ENCODE measurements around the gene CACNA1G.

The CACNA1G gene

GRCh38 chr17:50590946-50591737, 30.6 kb downstream of the CACNA1G start:
- no peak for DNase-seq

GRCh38 chr17:50593321-50593720, 32.8 kb downstream of the CACNA1G start:
- no peak for DNase-seq

GRCh38 chr17:50594128-50594823, 33.8 kb downstream of the CACNA1G start:
- no peak for DNase-seq

GRCh38 chr17:50594892-50595291, 34.4 kb downstream of the CACNA1G start:
- DNase-seq: no peak

GRCh38 chr17:50596191-50597037, 35.9 kb downstream of the CACNA1G start:
- DNase-seq: no peak

GRCh38 chr17:50598487-50598886, 38.0 kb downstream of the CACNA1G start:
- no peak for DNase-seq

GRCh38 chr17:50599606-50600005, 39.1 kb downstream of the CACNA1G start:
- no peak for DNase-seq

GRCh38 chr17:50601823-50602375, 41.4 kb downstream of the CACNA1G start:
- no peak for DNase-seq

- no peak for DNase-seq
Measured at GRCh38 chr17:50602836-50603235, 42.3 kb downstream of the CACNA1G start.

GRCh38 chr17:50603340-50603739, 42.8 kb downstream of the CACNA1G start:
- DNase-seq: no peak

GRCh38 chr17:50604513-50604912, 44.0 kb downstream of the CACNA1G start:
- DNase-seq: no peak

GRCh38 chr17:50605429-50605828, 44.9 kb downstream of the CACNA1G start:
- DNase-seq: no peak

GRCh38 chr17:50607522-50608175, 47.1 kb downstream of the CACNA1G start:
- no peak for DNase-seq

GRCh38 chr17:50608700-50609379, 48.3 kb downstream of the CACNA1G start:
- no peak for DNase-seq

- no peak for DNase-seq
Measured at GRCh38 chr17:50609380-50610074, 49.0 kb downstream of the CACNA1G start.

- no peak for DNase-seq
Measured at GRCh38 chr17:50611634-50612033, 51.1 kb downstream of the CACNA1G start.

- DNase-seq: no peak
Measured at GRCh38 chr17:50612281-50612680, 51.8 kb downstream of the CACNA1G start.

- no peak for DNase-seq
Measured at GRCh38 chr17:50613007-50613992, 52.8 kb downstream of the CACNA1G start.

- DNase-seq: no peak
Measured at GRCh38 chr17:50614471-50615051, 54.0 kb downstream of the CACNA1G start.

GRCh38 chr17:50615828-50616227, 55.3 kb downstream of the CACNA1G start:
- DNase-seq: no peak

Data from activated naive CD4-positive, alpha-beta T cell (primary cell).